GM19438 (cell line): Measurements from ENCODE around the gene SYNE1.
"Not testable (repeated sequence)": the region's sequence is repeated elsewhere in the genome, so short reads cannot be mapped to it uniquely, and the experiment has no call there.

Source experiments
- ATAC-seq: cut with Tn5 transposase; IDR thresholded peaks from one replicate; pipeline ENCODE4 v1.9.1; 2021; ENCODE audit warnings: low read depth; ENCODE audit not compliant: unreplicated experiment

SYNE1 gene

DNA sequence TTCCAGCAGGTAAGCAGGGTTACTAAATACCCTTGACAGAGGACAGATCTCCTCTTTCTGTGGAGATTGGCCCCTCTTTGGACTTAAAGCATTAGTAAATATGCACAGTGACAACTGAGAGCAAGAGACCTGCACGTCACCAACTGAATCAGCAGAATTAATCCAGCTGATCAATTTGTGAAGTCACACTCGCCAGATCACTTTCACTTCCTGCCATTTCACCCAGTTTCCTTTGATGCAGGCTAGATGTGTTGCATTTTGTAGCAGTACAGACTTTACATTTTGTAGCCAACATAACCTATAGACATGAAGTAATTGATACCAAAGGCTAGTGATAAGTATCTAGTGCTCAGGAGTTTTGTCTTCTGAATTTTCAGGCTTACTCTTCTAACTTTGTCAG, 11.9 kb downstream of the SYNE1 start:
- no peak for ATAC-seq

DNA sequence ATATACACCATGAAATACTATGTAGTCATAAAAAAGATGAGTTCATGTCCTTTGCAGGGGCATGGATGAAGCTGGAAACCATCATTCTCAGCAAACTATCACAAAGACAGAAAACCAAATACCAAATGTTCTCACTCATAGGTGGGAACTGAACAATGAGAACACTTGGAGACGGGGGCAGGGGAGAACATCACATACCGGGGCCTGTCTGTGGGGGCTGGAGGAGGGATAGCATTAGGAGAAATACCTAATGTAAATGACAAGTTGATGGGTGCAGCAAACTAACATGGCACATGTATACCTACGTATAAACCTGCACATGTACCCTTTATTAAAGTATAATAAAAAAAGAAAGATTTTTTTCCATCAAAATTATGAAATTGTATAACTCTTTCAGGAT, 22.4 kb downstream of the SYNE1 start:
- not testable (repeated sequence) for ATAC-seq

DNA sequence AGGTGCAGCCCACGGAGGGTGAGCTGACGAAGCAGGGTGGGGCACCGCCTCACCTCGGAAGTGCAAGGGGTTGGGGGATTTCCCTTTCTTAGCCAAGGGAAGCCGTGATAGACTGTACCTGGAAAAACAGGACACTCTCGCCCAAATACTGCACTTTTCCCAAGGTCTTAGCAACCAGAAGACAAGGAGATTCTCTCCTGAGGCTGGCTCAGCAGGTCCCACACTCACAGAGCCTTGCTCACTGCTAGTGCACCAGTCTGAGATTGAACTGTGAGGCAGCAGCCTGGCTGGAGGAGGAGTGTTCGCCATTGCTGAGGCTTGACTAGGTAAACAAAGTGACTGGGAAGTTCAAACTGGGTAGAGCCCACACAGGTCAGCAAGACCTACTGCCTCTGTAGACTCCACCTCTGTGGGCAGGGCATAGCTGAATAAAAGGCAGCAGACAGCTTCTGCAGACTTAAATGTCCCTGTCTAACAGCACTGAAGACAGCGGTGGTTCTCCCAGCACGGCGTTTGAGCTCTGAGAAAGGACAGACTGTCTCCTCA, 28.0 kb downstream of the SYNE1 start:
- no peak for ATAC-seq

DNA sequence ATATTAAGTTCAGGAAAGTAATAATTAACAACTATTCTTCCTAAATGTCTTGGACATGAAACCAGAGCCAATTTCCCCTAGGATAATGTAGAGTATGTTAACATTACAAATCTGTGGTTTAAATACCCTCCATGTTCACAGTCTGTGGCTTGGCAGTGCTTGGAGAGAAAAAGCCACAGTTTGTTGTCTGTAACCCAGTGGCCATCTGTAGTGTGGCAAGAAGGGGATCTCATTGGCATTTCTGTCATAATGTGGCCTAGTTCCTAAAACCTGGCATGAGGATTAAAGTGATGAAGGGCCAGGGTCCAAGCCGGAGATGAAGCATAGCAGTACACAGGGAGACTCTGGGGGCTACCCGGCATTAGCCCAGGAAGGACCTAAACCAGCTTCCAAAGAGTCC, 31.2 kb downstream of the SYNE1 start:
- no peak for ATAC-seq

DNA sequence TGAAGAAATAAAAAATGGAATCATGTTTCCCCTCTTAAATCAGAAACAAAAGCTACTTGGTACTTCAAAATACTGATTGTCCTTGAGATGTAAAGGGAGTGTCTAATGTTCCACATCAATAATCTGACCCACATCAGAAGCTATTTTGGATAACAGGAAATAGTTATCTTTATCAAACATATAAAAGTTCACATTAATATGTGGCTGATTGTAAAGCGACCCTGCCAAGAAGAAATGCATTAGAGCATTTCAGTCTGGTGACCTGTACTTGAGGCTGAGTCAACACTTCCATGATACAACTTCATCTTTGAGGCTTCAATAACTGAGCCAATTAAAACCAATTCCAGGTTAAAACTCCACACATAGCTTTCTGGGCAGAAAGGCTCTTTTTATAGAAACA, 31.8 kb downstream of the SYNE1 start:
- no peak for ATAC-seq

DNA sequence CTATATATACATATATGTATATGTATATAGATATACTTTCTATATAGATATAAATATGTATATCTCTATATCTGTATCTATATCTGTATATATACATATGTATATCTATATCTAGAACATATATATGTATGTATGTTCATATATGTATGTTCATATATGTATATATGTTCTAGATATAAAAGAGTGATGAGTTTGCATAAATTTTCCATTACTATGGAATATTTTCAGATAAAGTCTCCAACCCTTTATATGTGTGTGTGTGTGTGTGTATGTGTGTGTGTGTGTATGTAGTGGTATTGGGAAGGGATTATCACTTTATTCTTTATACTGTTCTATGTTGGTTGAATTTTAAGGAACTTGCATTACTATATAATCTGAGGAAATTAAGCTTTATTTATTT, 33.3 kb downstream of the SYNE1 start:
- no peak for ATAC-seq

DNA sequence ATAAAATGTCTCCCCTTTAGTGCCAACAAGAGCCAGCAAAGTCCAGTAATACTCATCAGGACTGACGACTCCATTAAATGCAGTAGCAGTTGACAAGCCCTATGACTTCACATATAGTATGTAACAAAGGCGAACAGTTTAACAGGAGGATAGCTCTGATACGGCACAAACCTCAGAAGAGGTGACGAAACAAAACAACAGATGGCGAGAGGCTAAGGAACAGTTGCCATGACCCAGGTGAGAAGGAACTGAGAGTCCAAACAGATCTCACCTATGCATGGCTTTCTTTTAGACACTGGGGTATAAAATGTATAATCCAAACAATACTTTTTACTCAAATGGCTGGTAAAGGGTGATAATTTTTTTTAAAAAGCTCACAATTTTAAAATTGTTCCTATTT, 37.1 kb downstream of the SYNE1 start:
- ATAC-seq, result no peak

DNA sequence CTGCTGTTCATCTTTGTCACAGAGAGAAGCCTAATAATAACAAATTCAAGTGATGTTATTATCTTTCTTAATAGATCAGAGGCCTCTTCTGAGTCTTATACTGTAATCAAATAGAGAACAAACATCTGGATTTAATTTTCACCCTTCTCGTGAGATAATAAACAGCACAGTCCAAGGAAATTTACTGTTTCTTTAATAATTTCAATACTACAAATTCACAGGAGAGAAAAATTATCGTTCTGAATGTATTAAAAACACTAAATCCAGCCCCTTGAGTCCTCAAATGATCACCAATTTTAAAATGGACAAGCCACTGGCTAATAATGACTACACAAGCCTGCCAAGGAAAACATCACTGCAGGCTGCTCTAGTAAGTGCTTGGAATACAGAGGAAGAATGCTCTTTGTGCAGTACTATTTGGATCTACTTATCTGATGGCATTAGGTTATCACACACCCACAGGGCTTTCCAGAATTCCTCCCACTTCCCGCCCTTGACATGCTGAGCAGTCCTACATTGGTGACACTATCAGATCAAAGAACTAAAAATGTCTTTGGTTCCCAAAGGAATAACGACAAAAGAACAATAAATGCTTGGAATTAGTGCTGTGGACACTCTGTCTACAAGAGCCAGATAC, 38.1 kb downstream of the SYNE1 start:
- no peak for ATAC-seq

DNA sequence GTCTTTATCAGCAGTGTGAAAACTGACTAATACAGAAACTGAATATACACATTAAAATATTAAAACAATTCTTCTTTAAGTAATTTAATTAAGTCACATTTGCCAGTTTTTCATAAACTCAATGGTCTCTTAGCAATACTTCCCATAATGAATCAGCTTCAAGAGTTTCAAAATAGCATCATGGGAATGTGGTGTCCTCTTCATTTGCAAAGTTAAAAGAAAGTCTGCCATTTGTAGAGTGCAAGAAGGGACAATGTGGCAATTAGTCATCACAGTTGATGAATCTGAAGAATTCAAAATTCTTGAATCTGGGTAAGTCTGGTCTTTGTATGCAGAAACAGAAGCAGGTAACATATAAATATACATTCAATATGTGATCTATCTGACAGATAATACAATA, 38.7 kb downstream of the SYNE1 start:
- ATAC-seq, result no peak

DNA sequence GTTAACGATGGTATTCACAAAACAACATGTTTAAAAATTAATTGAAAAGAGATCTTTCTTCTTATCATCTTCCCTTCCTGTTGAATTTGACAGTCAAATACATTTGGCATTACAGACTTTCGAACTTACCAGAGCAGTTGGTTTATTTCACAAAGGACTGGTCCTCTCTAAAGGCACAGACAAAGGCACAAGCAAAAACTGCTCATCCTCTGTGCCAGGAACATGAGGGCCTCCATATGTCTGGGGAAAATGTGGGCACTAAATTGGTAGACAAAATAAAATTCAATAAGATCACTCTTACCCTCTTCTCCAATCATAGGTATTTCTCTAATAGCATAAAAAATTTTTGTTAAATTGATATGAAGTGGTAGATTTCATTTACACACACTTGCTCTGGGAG, 40.4 kb downstream of the SYNE1 start:
- no peak for ATAC-seq

DNA sequence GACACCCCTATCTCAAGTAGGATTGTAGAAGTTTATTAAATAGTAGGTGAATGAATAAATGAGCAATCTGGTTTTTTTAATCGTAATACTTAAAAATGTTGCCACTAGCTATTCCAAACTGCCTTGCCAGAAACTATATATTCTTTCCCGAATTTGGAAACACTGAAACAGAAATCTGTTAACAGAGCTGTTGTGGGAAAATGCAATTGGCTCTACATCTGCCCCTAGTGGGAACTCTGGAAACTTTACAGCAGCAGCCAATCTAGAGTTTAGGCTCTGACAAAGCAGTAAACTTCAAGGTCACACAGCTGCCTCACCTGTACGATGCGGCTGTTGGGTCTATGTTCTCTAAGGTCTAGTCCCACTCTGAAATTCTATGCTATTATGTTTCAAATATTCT, 41.7 kb downstream of the SYNE1 start:
- no peak for ATAC-seq

DNA sequence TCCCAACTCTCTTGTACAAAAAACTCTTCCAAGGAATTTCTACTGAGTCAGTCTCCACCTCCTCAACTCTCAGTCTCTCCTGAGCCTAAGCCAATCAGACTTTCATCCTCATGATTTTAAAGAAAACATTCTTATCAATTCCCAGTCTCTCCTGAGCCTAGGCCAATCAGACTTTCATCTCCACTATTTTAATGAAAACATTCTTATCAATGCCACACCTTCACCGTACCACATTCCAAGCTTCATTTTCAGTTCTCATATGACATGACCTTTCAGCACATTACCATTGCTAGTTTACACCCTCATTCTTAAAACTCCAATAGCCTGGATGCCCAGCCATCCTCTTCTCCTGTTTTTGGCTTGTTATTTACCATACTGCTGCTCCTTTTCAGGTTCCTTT, 42.5 kb downstream of the SYNE1 start:
- no peak for ATAC-seq

DNA sequence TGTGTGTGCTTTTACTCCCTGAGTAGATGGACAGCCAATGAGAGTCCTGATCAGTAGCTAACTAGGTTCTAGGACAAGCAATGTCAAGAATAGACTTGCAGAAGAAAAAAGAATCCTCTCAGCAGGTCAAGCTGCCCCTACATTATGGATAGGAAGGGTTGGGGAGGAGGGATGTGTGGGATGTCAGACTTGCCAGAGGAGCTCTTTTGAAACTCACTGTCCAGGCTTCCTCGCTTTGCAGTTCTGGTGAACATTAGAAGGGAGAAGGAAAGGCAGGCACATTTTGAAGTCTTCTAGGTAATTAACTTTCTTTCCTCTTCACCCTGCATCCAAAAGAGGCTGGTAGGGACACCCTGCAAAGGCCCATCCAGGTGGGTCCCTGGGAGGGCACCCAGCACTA, 48.7 kb downstream of the SYNE1 start:
- no peak for ATAC-seq

DNA sequence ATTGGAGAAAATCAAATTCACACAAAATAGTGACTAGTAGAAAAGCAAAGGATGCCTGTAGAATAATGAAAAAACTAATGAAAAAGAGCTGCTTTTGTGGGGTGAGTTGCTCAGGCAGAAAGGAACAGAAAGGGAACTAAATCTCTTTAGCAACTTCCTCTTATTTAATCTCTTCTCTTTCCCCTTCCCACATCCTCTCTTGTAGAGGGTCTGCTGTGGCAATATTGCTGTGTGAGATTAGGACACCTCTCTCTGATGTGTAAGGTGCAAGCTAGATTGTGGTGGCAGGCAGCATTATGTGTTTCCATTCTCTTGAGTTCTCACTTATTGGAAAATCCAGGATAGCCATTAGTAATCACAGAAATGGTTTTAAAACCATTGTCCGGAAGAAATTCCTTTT, 49.7 kb downstream of the SYNE1 start:
- ATAC-seq, result no peak

DNA sequence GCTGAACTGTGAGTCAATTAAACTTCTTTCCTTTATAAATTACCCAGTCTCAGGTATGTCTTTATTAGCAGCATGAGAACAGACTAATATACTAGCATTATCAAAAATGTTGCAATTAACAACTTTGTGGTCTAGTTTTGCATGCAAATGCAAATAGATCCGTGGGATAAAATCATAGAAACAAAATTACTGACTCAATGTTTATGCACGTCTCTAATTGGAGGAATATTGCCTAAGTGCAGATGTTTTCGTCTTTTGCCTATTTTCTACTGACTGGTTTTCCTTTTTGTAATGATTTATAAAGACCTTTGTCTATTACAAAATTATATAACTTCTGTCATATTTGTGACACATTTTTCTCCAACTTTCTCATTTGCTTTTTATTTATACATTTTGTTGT, 51.9 kb downstream of the SYNE1 start:
- ATAC-seq, result no peak

DNA sequence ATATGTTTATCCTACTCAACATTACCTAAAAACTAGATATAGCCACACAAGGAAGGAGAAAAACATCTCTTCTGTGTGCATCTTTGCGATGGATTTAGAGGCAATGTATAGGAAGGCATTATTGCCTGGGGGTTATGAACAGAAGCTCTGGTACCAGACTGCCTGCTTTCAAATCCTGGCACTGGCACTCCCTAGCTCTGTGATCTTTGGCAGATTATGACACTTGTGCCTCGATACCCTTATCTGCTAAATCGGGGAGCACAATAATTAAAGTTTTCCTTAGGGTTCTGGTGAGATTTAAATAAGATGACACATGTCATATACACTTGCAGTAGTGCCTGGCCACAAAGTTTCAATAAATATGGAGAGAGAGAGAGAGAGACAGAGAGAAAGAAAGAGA, 53.3 kb downstream of the SYNE1 start:
- ATAC-seq, result no peak

DNA sequence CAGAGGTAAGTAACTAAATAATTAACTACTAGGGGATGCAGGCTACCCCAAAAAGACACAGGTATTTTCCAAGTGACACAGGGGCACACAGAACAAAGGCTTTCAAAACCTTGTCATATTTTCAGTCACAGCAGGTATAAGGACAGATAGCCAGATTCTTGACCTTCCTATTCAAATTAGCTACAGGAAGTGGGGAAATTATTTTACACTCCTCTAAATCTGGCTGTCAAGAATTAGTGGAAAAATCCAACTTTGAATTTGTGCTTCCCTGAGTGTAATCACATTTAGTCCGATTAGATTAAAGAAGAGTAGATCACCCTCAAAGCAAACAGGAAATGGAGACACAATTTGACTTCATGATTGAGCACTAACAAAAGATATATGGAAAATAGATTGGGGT, 60.6 kb downstream of the SYNE1 start:
- no peak for ATAC-seq

DNA sequence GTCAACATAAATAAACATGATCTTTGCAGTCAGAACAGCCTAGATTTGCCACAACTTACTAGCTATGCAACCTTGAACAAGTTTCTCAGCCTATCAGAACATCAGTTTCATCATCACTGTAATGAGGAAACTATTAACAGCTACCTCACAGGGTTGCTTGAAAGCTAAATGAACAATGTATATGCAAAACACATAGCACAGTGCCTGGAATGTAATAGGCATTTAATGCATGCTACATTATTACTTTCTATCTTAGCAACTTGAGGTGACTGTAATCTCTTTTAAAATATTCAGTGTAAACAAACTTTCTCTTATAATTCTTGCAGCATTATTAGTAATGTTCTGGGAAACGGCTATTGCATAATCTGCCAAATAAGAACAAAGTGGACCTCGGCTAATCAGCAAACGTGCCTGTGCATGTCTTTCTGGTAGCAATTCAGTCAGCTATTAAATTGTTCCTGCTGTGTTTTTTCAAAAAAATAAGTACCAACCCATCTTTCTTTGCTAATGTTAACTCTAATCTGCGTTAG, 61.5 kb downstream of the SYNE1 start:
- ATAC-seq, result no peak

DNA sequence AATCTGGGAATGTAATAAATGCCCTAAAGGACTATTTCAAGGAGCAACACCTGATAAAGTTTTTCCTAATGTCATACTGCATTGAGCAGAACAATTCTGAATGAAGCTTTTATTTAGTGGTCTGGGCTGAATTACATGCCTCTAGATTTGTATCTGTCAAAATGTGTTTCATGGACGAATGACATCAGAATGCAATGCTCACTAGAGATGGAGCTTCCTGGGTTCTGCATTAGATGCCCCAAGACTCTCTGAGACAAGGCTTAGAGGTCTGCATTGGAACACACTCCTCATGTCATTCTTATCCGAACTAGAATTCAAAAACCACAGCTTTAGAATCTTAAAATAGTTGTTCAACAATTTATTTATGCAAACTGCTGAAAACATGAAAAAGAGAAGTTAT, 62.0 kb downstream of the SYNE1 start:
- no peak for ATAC-seq

DNA sequence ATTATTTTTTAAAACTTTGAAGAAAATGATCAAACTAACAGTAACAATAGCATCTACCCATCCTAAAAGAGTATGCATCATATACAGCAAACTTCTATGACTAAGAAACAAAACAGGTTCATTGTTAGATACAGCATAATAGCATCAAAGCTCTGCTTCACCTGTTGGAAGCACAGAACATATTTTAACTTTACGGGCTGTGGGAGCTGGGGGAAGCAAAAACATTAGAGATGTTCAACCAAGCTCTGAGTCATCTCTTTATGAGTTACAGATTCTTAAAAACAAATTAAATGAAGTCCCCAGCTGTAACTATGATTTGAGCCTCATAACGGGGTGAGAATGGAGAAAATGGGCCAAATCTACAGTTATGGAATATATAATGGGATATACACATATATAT, 63.4 kb downstream of the SYNE1 start:
- ATAC-seq, result no peak

DNA sequence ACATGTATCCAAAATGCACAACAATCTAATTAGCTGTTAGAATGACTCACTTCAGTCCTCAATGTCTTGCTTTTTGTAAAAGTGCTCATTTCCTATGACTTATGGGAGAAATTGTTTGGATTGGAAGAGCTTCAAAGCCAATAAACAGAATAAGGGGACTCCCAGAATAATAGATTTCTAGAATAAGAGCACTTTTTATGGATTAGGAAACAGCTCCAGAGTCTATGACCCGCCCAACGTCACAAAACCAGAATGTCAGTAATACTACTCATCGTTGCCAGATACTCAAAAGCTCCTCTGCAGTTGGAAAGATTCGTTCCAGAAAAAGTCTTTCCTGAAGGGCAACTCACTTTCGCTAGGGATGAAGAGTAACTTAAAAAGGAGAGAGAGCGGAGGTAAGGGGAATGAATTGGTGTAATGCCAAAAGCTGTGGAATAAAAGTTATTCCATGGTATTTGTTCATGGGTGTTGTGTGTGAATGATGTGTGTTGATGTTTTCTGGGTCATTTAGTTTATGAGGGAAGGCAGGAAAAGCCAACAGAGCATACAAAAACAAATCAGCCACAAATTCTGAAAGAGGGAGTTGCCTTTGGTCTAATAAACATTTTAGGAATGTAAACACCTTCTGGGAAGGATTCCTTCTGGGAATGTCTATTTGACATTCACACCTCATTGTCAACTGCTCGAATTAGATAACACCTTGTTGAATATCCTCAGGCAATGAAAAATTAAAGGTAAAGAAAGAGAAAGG, 64.6 kb downstream of the SYNE1 start:
- no peak for ATAC-seq

DNA sequence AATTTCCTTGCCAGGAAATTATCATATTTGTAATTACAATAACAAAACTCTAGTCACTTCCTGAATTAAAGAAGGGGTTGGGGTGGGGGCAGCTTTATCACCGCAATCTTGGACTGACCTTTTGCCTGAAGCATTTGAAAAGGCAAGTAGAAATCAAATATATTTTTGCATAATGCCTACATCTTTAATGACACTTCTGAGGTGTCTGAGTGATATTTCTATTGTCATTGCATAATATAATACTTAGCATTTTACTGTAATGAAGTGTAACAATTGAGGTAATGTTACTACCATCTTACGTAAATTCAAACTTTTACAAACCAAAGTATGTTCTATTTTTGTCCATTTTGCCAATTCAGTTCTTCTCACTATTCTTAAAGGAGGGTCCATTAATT, 65.2 kb downstream of the SYNE1 start:
- ATAC-seq, result no peak
